HepG2 (cell line): ENCODE measurements around the gene ACOT6. TPM values are rescaled to one million over a fixed set of nuclear protein-coding genes. Genes with fewer than 3 reads are reported as not detected.

ENCODE experiments used
- BCL6 ChIP-seq: IDR thresholded peaks from 2 replicates; pipeline ENCODE4 v1.6.1; 2016; ENCODE audit warnings: missing genetic modification reagents, missing compliant biosample characterization
- MED8 ChIP-seq: sonication (generic); formaldehyde crosslinking; IDR thresholded peaks from 2 replicates; pipeline ENCODE4 v1.8.1; 2023; ENCODE audit warnings: mild to moderate bottlenecking, missing genetic modification reagents; ENCODE audit not compliant: insufficient replicate concordance
- MEIS2 ChIP-seq: sonication (generic); formaldehyde crosslinking; IDR thresholded peaks from 2 replicates; pipeline ENCODE4 v1.9.0; 2021; ENCODE audit warnings: mild to moderate bottlenecking, missing genetic modification reagents
- RELA ChIP-seq: sonication (generic); formaldehyde crosslinking; IDR thresholded peaks from 2 replicates; pipeline ENCODE4 v1.4.0; 2020; ENCODE audit warnings: missing genetic modification reagents
- TSC22D2 ChIP-seq: sonication (generic); formaldehyde crosslinking; IDR thresholded peaks from 2 replicates; pipeline ENCODE4 v1.5.1; 2020; ENCODE audit warnings: missing genetic modification reagents, mild to moderate bottlenecking, borderline replicate concordance
- ZBTB38 ChIP-seq: sonication (generic); formaldehyde crosslinking; IDR thresholded peaks from 2 replicates; pipeline ENCODE4 v1.5.1; 2020; ENCODE audit warnings: mild to moderate bottlenecking, missing genetic modification reagents
- ZNF326 ChIP-seq: sonication (generic); formaldehyde crosslinking; IDR thresholded peaks from 2 replicates; pipeline ENCODE4 v1.4.0; 2020; ENCODE audit warnings: missing genetic modification reagents, borderline replicate concordance
- ZNF547 ChIP-seq: sonication (generic); formaldehyde crosslinking; IDR thresholded peaks from 2 replicates; pipeline ENCODE4 v1.5.1; 2020; ENCODE audit warnings: mild to moderate bottlenecking, missing genetic modification reagents
- polyA plus RNA-seq, 8 experiments: library from polyadenylated mRNA; depleted of rRNA in 3 of 8; stranded (reverse) in 7 of 8; unstranded in 1 of 8; fragments of >200 nt; fragmentation: Illumina TruSeq in 4 of 8; extraction: Trizol in 4 of 8; gene quantifications; 2 replicates each; pipeline versions ENCODE4 v1.2.1 to v1.2.3, GENCODE V29; 2011 to 2016; ENCODE audit warnings: low read depth in 4 of 8, missing spikeins in 1 of 8, mixed read lengths in 1 of 8; ENCODE audit not compliant: insufficient read depth in 1 of 8
- total RNA-seq, 5 experiments: library from RNA; depleted of rRNA; stranded (reverse); fragments of >200 nt; fragmentation: Illumina TruSeq; extraction: Trizol; gene quantifications; 2 replicates each; pipeline ENCODE4 v1.2.3, GENCODE V29; 2016; ENCODE audit warnings: low read depth in 1 of 5
- TF ChIP-seq, protein P1 (sequence below): sonication (generic); formaldehyde crosslinking; IDR thresholded peaks from 2 replicates; pipeline ENCODE4 v1.4.0; 2020; ENCODE audit warnings: missing genetic modification reagents, mild to moderate bottlenecking, borderline replicate concordance
- TF ChIP-seq, protein P2 (sequence below), 2 experiments: sonication (generic) in 1 of 2; formaldehyde crosslinking in 1 of 2; IDR thresholded peaks; 2 replicates each; pipeline versions ENCODE4 v1.6.1 to v1.9.0; 2014 to 2022; ENCODE audit warnings: antibody characterized with exemption in 1 of 2, borderline replicate concordance in 1 of 2, inconsistent platforms in 1 of 2, low read depth in 1 of 2, missing genetic modification reagents in 1 of 2
- TF ChIP-seq, protein P3 (sequence below): IDR thresholded peaks from 2 replicates; pipeline ENCODE4 v1.6.1; 2016
- TF ChIP-seq, protein P4 (sequence below): sonication (generic); formaldehyde crosslinking; IDR thresholded peaks from 2 replicates; pipeline ENCODE4 v1.5.0; 2020; ENCODE audit warnings: mild to moderate bottlenecking, missing genetic modification reagents, borderline replicate concordance

ACOT6 gene
- total and polyA plus RNA-seq, 2 of the 13 experiments (the other 11 are each of a cell fraction or from before 2014, with no cell fraction given) = 0.15 to 0.27 TPM

DNA sequence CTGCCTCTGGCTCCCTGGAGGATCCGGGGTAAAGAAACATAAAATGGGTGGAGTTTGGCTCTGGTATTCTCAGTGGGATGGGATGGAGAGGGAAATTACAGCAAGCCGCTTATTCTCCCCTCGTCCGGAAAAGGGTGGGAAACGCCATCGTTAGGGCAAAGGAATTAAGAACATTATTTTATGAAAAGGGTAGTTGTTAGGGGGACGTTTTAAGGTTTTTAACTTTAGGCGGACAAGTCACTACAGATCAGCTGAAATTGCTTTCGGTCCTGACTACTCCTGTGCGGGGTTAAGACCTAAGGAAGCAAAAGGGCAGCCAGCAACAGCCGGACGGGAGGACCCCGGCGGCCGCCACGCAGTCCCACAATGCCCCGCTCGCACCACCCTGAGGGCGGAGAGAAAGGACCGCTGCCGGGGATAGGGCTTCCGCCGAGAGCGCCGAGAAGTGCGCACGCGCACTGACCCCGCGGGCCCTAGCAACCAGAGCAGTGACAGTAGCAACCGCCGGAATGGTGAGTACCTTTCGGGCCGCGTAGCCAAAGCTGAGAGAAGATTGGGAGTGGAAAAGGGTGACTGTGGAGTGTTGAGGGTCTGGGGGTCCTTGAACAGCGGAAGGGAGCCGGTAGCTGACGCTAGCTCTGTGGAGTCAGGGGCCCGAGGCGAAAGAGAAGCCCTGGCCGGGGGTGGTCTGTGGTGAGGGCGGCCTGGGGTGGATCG is 32.4 kb downstream of the ACOT6 start, which contains the start of gene DNAL1 (continued):
- TF ChIP-seq ZNF326 (CRISPR knock-in tag) (no peak), MEIS2 (CRISPR knock-in tag) (no peak; the same call in 1 of the 2 replicates), MED8 (no peak), ZBTB38 (peak; percentile 26; the same call in 1 of the 2 replicates), TSC22D2 (no peak), ZNF547 (CRISPR knock-in tag) (peak; percentile 62; the same call in 1 of the 2 replicates), RELA (no peak), BCL6 (CRISPR knock-in tag) (no peak)
- TF ChIP-seq, protein P1, sequence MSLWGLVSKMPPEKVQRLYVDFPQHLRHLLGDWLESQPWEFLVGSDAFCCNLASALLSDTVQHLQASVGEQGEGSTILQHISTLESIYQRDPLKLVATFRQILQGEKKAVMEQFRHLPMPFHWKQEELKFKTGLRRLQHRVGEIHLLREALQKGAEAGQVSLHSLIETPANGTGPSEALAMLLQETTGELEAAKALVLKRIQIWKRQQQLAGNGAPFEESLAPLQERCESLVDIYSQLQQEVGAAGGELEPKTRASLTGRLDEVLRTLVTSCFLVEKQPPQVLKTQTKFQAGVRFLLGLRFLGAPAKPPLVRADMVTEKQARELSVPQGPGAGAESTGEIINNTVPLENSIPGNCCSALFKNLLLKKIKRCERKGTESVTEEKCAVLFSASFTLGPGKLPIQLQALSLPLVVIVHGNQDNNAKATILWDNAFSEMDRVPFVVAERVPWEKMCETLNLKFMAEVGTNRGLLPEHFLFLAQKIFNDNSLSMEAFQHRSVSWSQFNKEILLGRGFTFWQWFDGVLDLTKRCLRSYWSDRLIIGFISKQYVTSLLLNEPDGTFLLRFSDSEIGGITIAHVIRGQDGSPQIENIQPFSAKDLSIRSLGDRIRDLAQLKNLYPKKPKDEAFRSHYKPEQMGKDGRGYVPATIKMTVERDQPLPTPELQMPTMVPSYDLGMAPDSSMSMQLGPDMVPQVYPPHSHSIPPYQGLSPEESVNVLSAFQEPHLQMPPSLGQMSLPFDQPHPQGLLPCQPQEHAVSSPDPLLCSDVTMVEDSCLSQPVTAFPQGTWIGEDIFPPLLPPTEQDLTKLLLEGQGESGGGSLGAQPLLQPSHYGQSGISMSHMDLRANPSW (CRISPR knock-in tag) = peak; percentile 47; the same call in 1 of the 2 replicates
- TF ChIP-seq, protein P2, sequence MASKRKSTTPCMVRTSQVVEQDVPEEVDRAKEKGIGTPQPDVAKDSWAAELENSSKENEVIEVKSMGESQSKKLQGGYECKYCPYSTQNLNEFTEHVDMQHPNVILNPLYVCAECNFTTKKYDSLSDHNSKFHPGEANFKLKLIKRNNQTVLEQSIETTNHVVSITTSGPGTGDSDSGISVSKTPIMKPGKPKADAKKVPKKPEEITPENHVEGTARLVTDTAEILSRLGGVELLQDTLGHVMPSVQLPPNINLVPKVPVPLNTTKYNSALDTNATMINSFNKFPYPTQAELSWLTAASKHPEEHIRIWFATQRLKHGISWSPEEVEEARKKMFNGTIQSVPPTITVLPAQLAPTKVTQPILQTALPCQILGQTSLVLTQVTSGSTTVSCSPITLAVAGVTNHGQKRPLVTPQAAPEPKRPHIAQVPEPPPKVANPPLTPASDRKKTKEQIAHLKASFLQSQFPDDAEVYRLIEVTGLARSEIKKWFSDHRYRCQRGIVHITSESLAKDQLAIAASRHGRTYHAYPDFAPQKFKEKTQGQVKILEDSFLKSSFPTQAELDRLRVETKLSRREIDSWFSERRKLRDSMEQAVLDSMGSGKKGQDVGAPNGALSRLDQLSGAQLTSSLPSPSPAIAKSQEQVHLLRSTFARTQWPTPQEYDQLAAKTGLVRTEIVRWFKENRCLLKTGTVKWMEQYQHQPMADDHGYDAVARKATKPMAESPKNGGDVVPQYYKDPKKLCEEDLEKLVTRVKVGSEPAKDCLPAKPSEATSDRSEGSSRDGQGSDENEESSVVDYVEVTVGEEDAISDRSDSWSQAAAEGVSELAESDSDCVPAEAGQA (IDR thresholded peaks at IDR 0.05; ENCODE audit: low read depth) = 0 out of 2 replicates have a peak, but pooled peaks have one; percentile 37
- TF ChIP-seq, protein P2 (CRISPR knock-in tag; IDR thresholded peaks at IDR 0.05; ENCODE audit: borderline replicate concordance) = no peak
- TF ChIP-seq, protein P3, sequence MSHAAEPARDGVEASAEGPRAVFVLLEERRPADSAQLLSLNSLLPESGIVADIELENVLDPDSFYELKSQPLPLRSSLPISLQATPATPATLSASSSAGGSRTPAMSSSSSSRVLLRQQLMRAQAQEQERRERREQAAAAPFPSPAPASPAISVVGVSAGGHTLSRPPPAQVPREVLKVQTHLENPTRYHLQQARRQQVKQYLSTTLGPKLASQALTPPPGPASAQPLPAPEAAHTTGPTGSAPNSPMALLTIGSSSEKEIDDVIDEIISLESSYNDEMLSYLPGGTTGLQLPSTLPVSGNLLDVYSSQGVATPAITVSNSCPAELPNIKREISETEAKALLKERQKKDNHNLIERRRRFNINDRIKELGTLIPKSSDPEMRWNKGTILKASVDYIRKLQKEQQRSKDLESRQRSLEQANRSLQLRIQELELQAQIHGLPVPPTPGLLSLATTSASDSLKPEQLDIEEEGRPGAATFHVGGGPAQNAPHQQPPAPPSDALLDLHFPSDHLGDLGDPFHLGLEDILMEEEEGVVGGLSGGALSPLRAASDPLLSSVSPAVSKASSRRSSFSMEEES (CRISPR knock-in tag) = no peak
- TF ChIP-seq, protein P4, sequence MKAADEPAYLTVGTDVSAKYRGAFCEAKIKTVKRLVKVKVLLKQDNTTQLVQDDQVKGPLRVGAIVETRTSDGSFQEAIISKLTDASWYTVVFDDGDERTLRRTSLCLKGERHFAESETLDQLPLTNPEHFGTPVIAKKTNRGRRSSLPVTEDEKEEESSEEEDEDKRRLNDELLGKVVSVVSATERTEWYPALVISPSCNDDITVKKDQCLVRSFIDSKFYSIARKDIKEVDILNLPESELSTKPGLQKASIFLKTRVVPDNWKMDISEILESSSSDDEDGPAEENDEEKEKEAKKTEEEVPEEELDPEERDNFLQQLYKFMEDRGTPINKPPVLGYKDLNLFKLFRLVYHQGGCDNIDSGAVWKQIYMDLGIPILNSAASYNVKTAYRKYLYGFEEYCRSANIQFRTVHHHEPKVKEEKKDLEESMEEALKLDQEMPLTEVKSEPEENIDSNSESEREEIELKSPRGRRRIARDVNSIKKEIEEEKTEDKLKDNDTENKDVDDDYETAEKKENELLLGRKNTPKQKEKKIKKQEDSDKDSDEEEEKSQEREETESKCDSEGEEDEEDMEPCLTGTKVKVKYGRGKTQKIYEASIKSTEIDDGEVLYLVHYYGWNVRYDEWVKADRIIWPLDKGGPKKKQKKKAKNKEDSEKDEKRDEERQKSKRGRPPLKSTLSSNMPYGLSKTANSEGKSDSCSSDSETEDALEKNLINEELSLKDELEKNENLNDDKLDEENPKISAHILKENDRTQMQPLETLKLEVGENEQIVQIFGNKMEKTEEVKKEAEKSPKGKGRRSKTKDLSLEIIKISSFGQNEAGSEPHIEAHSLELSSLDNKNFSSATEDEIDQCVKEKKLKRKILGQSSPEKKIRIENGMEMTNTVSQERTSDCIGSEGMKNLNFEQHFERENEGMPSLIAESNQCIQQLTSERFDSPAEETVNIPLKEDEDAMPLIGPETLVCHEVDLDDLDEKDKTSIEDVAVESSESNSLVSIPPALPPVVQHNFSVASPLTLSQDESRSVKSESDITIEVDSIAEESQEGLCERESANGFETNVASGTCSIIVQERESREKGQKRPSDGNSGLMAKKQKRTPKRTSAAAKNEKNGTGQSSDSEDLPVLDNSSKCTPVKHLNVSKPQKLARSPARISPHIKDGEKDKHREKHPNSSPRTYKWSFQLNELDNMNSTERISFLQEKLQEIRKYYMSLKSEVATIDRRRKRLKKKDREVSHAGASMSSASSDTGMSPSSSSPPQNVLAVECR (CRISPR knock-in tag) = peak; percentile 92
